HEK293 (cell line): Measurements from ENCODE around the gene RASSF9.
A peak's percentile ranks its signal among the peaks of the same experiment; 100 is the strongest.

Experiments used
- BCL6B ChIP-seq: fragments of 450-650 bp; formaldehyde crosslinking; IDR thresholded peaks from 2 replicates; pipeline ENCODE4 v1.5.1; 2017; ENCODE audit warnings: missing biosample characterization, missing genetic modification characterization
- FEZF1 ChIP-seq: fragments of 450-650 bp; formaldehyde crosslinking; IDR thresholded peaks from 2 replicates; pipeline ENCODE4 v1.5.1; 2016; ENCODE audit warnings: missing biosample characterization, missing genetic modification characterization
- GLIS1 ChIP-seq: fragments of 450-650 bp; formaldehyde crosslinking; IDR thresholded peaks from 2 replicates; pipeline ENCODE4 v1.5.1; 2016; ENCODE audit warnings: missing biosample characterization, missing genetic modification characterization
- IKZF3 ChIP-seq: fragments of 450-650 bp; IDR thresholded peaks from 2 replicates; pipeline ENCODE4 v1.5.0; 2018; ENCODE audit warnings: missing biosample characterization, mild to moderate bottlenecking, missing genetic modification characterization, moderate library complexity
- INSM2 ChIP-seq: fragments of 450-650 bp; formaldehyde crosslinking; IDR thresholded peaks from 2 replicates; pipeline ENCODE4 v1.5.1; 2016; ENCODE audit warnings: missing biosample characterization, missing genetic modification characterization
- KLF1 ChIP-seq: fragments of 450-650 bp; formaldehyde crosslinking; IDR thresholded peaks from 2 replicates; pipeline ENCODE4 v1.5.1; 2016; ENCODE audit warnings: missing biosample characterization, missing genetic modification characterization
- KLF8 ChIP-seq: fragments of 450-650 bp; formaldehyde crosslinking; IDR thresholded peaks from 2 replicates; pipeline ENCODE4 v1.5.1; 2016; ENCODE audit warnings: missing biosample characterization, missing genetic modification characterization
- OSR2 ChIP-seq: fragments of 450-650 bp; formaldehyde crosslinking; IDR thresholded peaks from 2 replicates; pipeline ENCODE4 v1.5.1; 2016; ENCODE audit warnings: missing biosample characterization, missing genetic modification characterization
- PRDM1 ChIP-seq: fragments of 450-650 bp; formaldehyde crosslinking; IDR thresholded peaks from 2 replicates; pipeline ENCODE4; 2016; ENCODE audit warnings: missing biosample characterization, missing genetic modification characterization
- PRDM6 ChIP-seq: fragments of 450-650 bp; formaldehyde crosslinking; IDR thresholded peaks from 2 replicates; pipeline ENCODE4 v1.5.1; 2017; ENCODE audit warnings: missing biosample characterization, missing genetic modification characterization
- ZBTB17 ChIP-seq: fragments of 450-650 bp; formaldehyde crosslinking; IDR thresholded peaks from 2 replicates; pipeline ENCODE4 v1.5.1; 2016; ENCODE audit warnings: missing biosample characterization, missing genetic modification characterization
- ZBTB20 ChIP-seq: fragments of 450-650 bp; formaldehyde crosslinking; IDR thresholded peaks from 2 replicates; pipeline ENCODE4 v1.5.1; 2016; ENCODE audit warnings: missing biosample characterization, missing genetic modification characterization
- ZNF140 ChIP-seq: fragments of 450-650 bp; formaldehyde crosslinking; IDR thresholded peaks from 2 replicates; pipeline ENCODE4 v1.5.1; 2016; ENCODE audit warnings: missing biosample characterization, missing genetic modification characterization
- ZNF16 ChIP-seq: fragments of 450-650 bp; formaldehyde crosslinking; IDR thresholded peaks from 2 replicates; pipeline ENCODE4 v1.5.1; 2016; ENCODE audit warnings: low read depth, missing biosample characterization, missing genetic modification characterization
- ZNF18 ChIP-seq: fragments of 450-650 bp; formaldehyde crosslinking; IDR thresholded peaks from 2 replicates; pipeline ENCODE4 v1.5.1; 2016; ENCODE audit warnings: missing biosample characterization, missing genetic modification characterization
- ZNF239 ChIP-seq: fragments of 450-650 bp; formaldehyde crosslinking; IDR thresholded peaks from 2 replicates; pipeline ENCODE4 v1.5.1; 2016; ENCODE audit warnings: missing biosample characterization, missing genetic modification characterization
- ZNF362 ChIP-seq: fragments of 450-650 bp; formaldehyde crosslinking; IDR thresholded peaks from 2 replicates; pipeline ENCODE4 v1.5.1; 2016; ENCODE audit warnings: missing biosample characterization, missing genetic modification characterization
- ZNF37A ChIP-seq: fragments of 450-650 bp; IDR thresholded peaks from 2 replicates; pipeline ENCODE4 v1.5.1; 2018; ENCODE audit warnings: missing biosample characterization, missing genetic modification characterization
- ZNF391 ChIP-seq: fragments of 450-650 bp; formaldehyde crosslinking; IDR thresholded peaks from 2 replicates; pipeline ENCODE4 v1.5.1; 2016; ENCODE audit warnings: low read depth, missing biosample characterization, missing genetic modification characterization, borderline replicate concordance
- ZNF518A ChIP-seq: fragments of 450-650 bp; formaldehyde crosslinking; conservative IDR thresholded peaks from 2 replicates; pipeline ENCODE4 v1.5.1; 2016; ENCODE audit warnings: low read depth, missing biosample characterization, missing genetic modification characterization
- ZNF561 ChIP-seq: fragments of 450-650 bp; IDR thresholded peaks from 2 replicates; pipeline ENCODE4 v1.5.1; 2018; ENCODE audit warnings: missing biosample characterization, missing genetic modification characterization, borderline replicate concordance
- ZNF580 ChIP-seq: fragments of 450-650 bp; formaldehyde crosslinking; IDR thresholded peaks from 2 replicates; pipeline ENCODE4 v1.5.1; 2016; ENCODE audit warnings: missing biosample characterization, missing genetic modification characterization
- ZNF585B ChIP-seq: fragments of 450-650 bp; formaldehyde crosslinking; IDR thresholded peaks from 2 replicates; pipeline ENCODE4 v1.5.1; 2016; ENCODE audit warnings: missing biosample characterization, missing genetic modification characterization
- ZNF677 ChIP-seq: fragments of 450-650 bp; IDR thresholded peaks from 2 replicates; pipeline ENCODE4 v1.5.0; 2018; ENCODE audit warnings: missing biosample characterization, mild to moderate bottlenecking, missing genetic modification characterization, moderate library complexity
- ZNF707 ChIP-seq: fragments of 450-650 bp; formaldehyde crosslinking; IDR thresholded peaks from 2 replicates; pipeline ENCODE4 v1.5.1; 2016; ENCODE audit warnings: missing biosample characterization, missing genetic modification characterization
- ZNF76 ChIP-seq: fragments of 450-650 bp; formaldehyde crosslinking; IDR thresholded peaks from 2 replicates; pipeline ENCODE4; 2016; ENCODE audit warnings: low read depth, missing biosample characterization, missing genetic modification characterization, borderline replicate concordance
- ZSCAN4 ChIP-seq: fragments of 450-650 bp; formaldehyde crosslinking; IDR thresholded peaks from 2 replicates; pipeline ENCODE4 v1.5.1; 2017; ENCODE audit warnings: missing biosample characterization, missing genetic modification characterization

The RASSF9 gene

GRCh38 chr12:85834378-85834777, 1.8 kb downstream of the RASSF9 start (continued):
- TF ChIP-seq ZNF362 (tag by site-specific recombination) (no peak), ZNF677 (no peak), BCL6B (tag by site-specific recombination) (peak; percentile 78), ZSCAN4 (peak; percentile 54), ZNF518A (tag by site-specific recombination) (0 out of 2 replicates have a peak, but pooled peaks have one; percentile 33), PRDM6 (peak; percentile 99), PRDM1 (tag by site-specific recombination) (no peak), ZNF561 (peak; percentile 71; the same call in 1 of the 2 replicates), IKZF3 (tag by site-specific recombination) (peak; percentile 96), ZNF76 (tag by site-specific recombination) (peak; percentile 30; the same call in 1 of the 2 replicates), ZNF580 (tag by site-specific recombination) (peak; percentile 89), INSM2 (tag by site-specific recombination) (peak; percentile 97), ZNF140 (no peak), ZNF37A (tag by site-specific recombination) (no peak), FEZF1 (tag by site-specific recombination) (peak; percentile 93), ZNF391 (tag by site-specific recombination) (peak; percentile 75; the same call in 1 of the 2 replicates), KLF1 (tag by site-specific recombination) (no peak), ZNF16 (tag by site-specific recombination) (no peak), OSR2 (tag by site-specific recombination) (peak; percentile 89), ZNF585B (tag by site-specific recombination) (no peak), ZBTB20 (0 out of 2 replicates have a peak, but pooled peaks have one; percentile 21), ZNF707 (no peak), ZNF239 (tag by site-specific recombination) (no peak), ZBTB17 (peak; percentile 59), KLF8 (peak; percentile 66; the same call in 1 of the 2 replicates), GLIS1 (tag by site-specific recombination) (peak; percentile 67), ZNF18 (0 out of 2 replicates have a peak, but pooled peaks have one; percentile 37)
